ENCODE results near the gene HS1BP3. TPM values are rescaled to one million over a fixed set of nuclear protein-coding genes. Genes with fewer than 3 reads are reported as not detected.
A peak's percentile ranks its signal among the peaks of the same experiment; 100 is the strongest.

The HS1BP3 gene
- total RNA-seq, 1 donor from 2014 or later: 16.6 TPM

DNA sequence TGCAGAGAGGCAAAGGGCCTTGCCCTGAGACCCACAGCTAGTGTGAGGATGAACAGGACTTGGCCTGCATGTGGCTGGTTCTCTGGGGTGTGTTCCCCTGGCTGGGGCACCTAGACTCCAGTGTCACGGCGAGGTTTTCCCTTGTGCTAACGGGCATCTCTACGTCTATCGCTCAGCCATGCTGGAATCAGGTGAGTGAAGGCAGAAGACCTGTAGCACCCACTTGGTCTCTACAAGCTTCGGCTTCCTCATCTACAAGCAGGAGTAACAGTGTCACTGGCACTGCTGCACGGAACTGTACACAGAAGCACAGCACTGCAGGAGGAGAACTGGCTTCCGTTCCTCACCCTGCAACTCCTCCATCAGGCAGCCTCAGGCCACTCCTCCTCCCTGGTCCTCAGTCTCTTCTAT lies 30.6 kb downstream of the HS1BP3 start:
- intact Hi-C loops (cut with micrococcal nuclease): no loop called here
- Histone ChIP-seq H3K4me1 (peaks cover 100% of the 10 kb centered on the region), H3K9me3 (replicated peaks) (no peaks in the 10 kb centered on the region), H3K4me3 (no peak overlapping the region), H3K36me3 (peaks cover 39% of the 10 kb centered on the region), H3K27ac (replicated peaks) (peak overlapping the region; percentile 95), H3K27me3 (ENCODE audit: low read depth) (no peaks in the 10 kb centered on the region)
- DNase-seq: no peak
- TF ChIP-seq, protein P1, sequence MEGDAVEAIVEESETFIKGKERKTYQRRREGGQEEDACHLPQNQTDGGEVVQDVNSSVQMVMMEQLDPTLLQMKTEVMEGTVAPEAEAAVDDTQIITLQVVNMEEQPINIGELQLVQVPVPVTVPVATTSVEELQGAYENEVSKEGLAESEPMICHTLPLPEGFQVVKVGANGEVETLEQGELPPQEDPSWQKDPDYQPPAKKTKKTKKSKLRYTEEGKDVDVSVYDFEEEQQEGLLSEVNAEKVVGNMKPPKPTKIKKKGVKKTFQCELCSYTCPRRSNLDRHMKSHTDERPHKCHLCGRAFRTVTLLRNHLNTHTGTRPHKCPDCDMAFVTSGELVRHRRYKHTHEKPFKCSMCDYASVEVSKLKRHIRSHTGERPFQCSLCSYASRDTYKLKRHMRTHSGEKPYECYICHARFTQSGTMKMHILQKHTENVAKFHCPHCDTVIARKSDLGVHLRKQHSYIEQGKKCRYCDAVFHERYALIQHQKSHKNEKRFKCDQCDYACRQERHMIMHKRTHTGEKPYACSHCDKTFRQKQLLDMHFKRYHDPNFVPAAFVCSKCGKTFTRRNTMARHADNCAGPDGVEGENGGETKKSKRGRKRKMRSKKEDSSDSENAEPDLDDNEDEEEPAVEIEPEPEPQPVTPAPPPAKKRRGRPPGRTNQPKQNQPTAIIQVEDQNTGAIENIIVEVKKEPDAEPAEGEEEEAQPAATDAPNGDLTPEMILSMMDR (IDR thresholded peaks at IDR 0.05; ENCODE audit: borderline replicate concordance): no peak

DNA sequence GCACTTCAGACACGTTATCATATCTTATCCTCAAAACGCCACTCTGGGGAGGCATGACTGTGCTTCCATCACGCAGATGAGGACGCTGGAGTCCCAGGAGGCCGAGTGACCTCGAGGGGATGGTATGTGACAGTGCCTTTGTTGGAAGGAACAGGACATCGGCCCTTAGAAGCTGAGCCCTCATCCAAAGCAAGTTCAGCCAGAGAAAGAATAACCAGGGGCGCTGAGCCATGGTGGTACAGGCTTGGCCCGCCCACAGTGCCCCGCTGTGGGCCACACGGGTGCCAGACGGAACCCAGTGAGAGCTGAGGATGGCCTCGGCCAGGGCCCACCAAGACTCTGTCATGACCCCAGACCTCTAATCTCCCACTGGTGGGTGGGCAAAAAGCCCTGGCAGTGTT lies 31.3 kb downstream of the HS1BP3 start:
- no peaks in the 10 kb centered on the region for H3K27me3 ChIP-seq (ENCODE audit: low read depth)
- intact Hi-C loops (cut with micrococcal nuclease): no loop called here
- H3K9me3 ChIP-seq (replicated peaks): no peaks in the 10 kb centered on the region
- H3K36me3 ChIP-seq: peaks cover 37% of the 10 kb centered on the region
- no peak overlapping the region for H3K4me3 ChIP-seq
- TF ChIP-seq, protein P1 (IDR thresholded peaks at IDR 0.05; ENCODE audit: borderline replicate concordance): no peak
- peak overlapping the region; percentile 95 for H3K27ac ChIP-seq (replicated peaks)
- DNase-seq: peak; percentile 74
- H3K4me1 ChIP-seq: peaks cover 100% of the 10 kb centered on the region

- DNase-seq: peak; percentile 33
- H3K27ac ChIP-seq (replicated peaks): peak overlapping the region; percentile 95
- intact Hi-C loops (cut with micrococcal nuclease): no loop called here
- H3K36me3 ChIP-seq: peaks cover 31% of the 10 kb centered on the region
- H3K9me3 ChIP-seq (replicated peaks): no peaks in the 10 kb centered on the region
- H3K4me1 ChIP-seq: peaks cover 100% of the 10 kb centered on the region
- TF ChIP-seq, protein P1 (IDR thresholded peaks at IDR 0.05; ENCODE audit: borderline replicate concordance): no peak
- peak overlapping the region; percentile 13 for H3K4me3 ChIP-seq
- H3K27me3 ChIP-seq (ENCODE audit: low read depth): no peaks in the 10 kb centered on the region
Observed at GRCh38 chr2:20618886-20619521, 31.9 kb downstream of the HS1BP3 start.

- DNase-seq: peak; percentile 43
- H3K36me3 ChIP-seq: peaks cover 26% of the 10 kb centered on the region
- H3K27ac ChIP-seq (replicated peaks): peak overlapping the region; percentile 95
- H3K27me3 ChIP-seq (ENCODE audit: low read depth): no peaks in the 10 kb centered on the region
- H3K4me3 ChIP-seq: peak overlapping the region; percentile 13
- peaks cover 100% of the 10 kb centered on the region for H3K4me1 ChIP-seq
- no peaks in the 10 kb centered on the region for H3K9me3 ChIP-seq (replicated peaks)
- TF ChIP-seq, protein P1 (IDR thresholded peaks at IDR 0.05; ENCODE audit: borderline replicate concordance): no peak
- intact Hi-C loops (cut with micrococcal nuclease): no loop called here
Observed at GRCh38 chr2:20618468-20618885, 32.4 kb downstream of the HS1BP3 start.

DNA sequence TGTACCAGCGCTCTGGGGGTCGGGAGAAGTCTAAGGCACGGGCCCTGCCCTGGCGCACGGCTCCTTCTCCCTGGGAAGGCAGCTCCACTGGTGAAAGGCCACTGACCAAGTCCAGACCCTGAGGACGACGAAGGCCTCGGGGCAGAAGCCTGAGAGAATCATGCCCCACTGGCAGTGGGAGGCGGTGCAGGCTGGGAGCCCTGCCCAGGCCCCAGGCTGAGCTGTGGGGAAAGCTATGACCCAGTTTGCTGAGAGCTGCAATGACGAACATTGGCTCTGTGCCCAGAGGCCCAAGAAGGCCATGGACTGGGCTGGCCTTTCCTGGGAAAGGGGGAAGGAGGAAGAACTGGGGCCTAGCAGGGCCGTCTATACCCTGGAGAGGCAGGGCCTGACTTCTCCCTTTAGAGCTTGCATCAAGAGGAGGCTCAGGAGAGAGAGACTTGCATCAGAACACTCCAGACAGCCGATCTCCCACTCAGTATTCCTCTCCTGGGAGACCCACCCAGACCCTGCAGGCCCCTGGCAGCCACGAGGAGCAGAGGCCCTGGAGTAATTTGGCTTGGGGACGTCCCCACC lies 32.9 kb downstream of the HS1BP3 start:
- H3K27me3 ChIP-seq (ENCODE audit: low read depth): no peaks in the 10 kb centered on the region
- peak overlapping the region; percentile 13 for H3K4me3 ChIP-seq
- intact Hi-C loops (cut with micrococcal nuclease): no loop called here
- H3K27ac ChIP-seq (replicated peaks): peak overlapping the region; percentile 95
- peaks cover 21% of the 10 kb centered on the region for H3K36me3 ChIP-seq
- TF ChIP-seq, protein P1 (IDR thresholded peaks at IDR 0.05; ENCODE audit: borderline replicate concordance): peak; percentile 78
- H3K9me3 ChIP-seq (replicated peaks): no peaks in the 10 kb centered on the region
- H3K4me1 ChIP-seq: peaks cover 100% of the 10 kb centered on the region
- peak; percentile 98 for DNase-seq
